Tibial nerve (tissue), 4 donors: ENCODE results near the gene YIPF6. TPM values are rescaled to one million over a fixed set of nuclear protein-coding genes. Genes with fewer than 3 reads are reported as not detected.

ENCODE experiments used
- DNase-seq, 2 donors: peaks; one replicate each; pipeline ENCODE4 v3.0.0-alpha.2; 2019; ENCODE audit warnings: low spot score in 2 of 2
- H3K27ac ChIP-seq, 4 donors: fragments of 200-600 bp; sonication (generic) in 3 of 4; one replicate each; pipeline ENCODE4 v1.5.1; 2017 to 2019; ENCODE audit warnings: mild to moderate bottlenecking in 1 of 4
- H3K27me3 ChIP-seq, 2 donors: fragments of 200-600 bp; sonication (generic) in 1 of 2; one replicate each; pipeline versions ENCODE4 v1.5.1 to v1.6.0; 2017 to 2019
- H3K36me3 ChIP-seq, 3 donors: fragments of 200-600 bp; sonication (generic); one replicate each; pipeline ENCODE4 v1.5.1; 2018 to 2019
- H3K4me1 ChIP-seq, 4 donors: fragments of 200-600 bp; sonication (generic) in 3 of 4; one replicate each; pipeline ENCODE4 v1.5.1; 2017 to 2019
- H3K4me3 ChIP-seq, 4 donors: fragments of 200-600 bp; sonication (generic) in 3 of 4; one replicate each; pipeline ENCODE4 v1.5.1; 2017 to 2019; ENCODE audit warnings: mild to moderate bottlenecking in 1 of 4, moderate library complexity in 1 of 4
- H3K9me3 ChIP-seq, 4 donors: fragments of 200-600 bp; sonication (generic) in 3 of 4; one replicate each; pipeline ENCODE4 v1.5.1; 2017 to 2019
- CTCF ChIP-seq, 5 experiments: fragments of 200-600 bp in 3 of 5; fragments of 450-650 bp in 2 of 5; sonication (generic) in 3 of 5; IDR thresholded peaks; one replicate each; pipeline ENCODE4 v1.5.1; 2016 to 2019; ENCODE audit warnings: antibody characterized with exemption in 5 of 5, mild to moderate bottlenecking in 3 of 5, moderate library complexity in 2 of 5
- EP300 ChIP-seq, 2 donors: sonication (generic); formaldehyde crosslinking; IDR thresholded peaks; one replicate each; pipeline ENCODE4 v1.6.1; 2017; ENCODE audit warnings: antibody characterized with exemption in 2 of 2, mild to moderate bottlenecking in 1 of 2
- POLR2A ChIP-seq, 2 donors: fragments of 450-650 bp; IDR thresholded peaks; one replicate each; pipeline ENCODE4 v1.6.1; 2017; ENCODE audit warnings: antibody characterized with exemption in 2 of 2, mild to moderate bottlenecking in 2 of 2, moderate library complexity in 2 of 2
- WGBS, 2 donors: methylation state at CpG; one replicate each; pipeline ENCODE4 v1.1.5; 2018; 5-methylcytosine and 5-hydroxymethylcytosine counted together
- total RNA-seq, 4 donors: library from RNA; depleted of rRNA; stranded (reverse); fragments of >200 nt; gene quantifications; one replicate each; pipeline ENCODE4 v1.1.0, GENCODE V29; 2016

The YIPF6 gene
- total RNA-seq, 4 donors from 2014 or later = 22.5 to 25.5 (median 24.3) TPM

DNA sequence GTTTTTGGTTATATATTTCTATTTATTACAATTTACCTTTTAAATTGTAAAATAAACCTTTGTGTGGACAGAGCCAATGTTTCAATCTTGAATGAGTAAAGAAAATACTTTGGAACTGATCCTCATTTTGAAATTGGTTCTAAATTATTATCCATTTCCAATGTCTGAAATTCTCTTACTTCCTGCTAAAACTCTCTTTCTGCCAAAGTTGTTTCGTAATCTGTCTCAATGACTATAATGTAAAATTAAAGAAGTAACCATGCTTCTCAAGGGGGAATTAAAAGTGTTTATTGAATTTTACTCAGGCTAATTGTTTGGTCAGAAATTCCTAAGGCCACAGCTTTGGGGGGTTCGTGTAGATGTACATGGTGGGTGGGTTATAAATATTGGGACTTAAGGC is 34.8 kb downstream of the YIPF6 start:
- Histone ChIP-seq H3K36me3 (peaks cover 0 to 28% (median 0%) of the 10 kb centered on the region in 3 donors), H3K4me3 (no peak overlapping the region), H3K27ac (no peak overlapping the region), H3K4me1 (no peaks in the 10 kb centered on the region), H3K9me3 (no peaks in the 10 kb centered on the region), H3K27me3 (peaks cover 0 to 3% of the 10 kb centered on the region in 2 donors)
- TF ChIP-seq POLR2A (IDR thresholded peaks at IDR 0.05) (no peak), CTCF (IDR thresholded peaks at IDR 0.05) (no peak), EP300 (IDR thresholded peaks at IDR 0.05) (no peak)
- 63 to 72% methylated on average over 2 of the region's 2 CpGs for WGBS, 2 donors
- DNase-seq = no peak

DNA sequence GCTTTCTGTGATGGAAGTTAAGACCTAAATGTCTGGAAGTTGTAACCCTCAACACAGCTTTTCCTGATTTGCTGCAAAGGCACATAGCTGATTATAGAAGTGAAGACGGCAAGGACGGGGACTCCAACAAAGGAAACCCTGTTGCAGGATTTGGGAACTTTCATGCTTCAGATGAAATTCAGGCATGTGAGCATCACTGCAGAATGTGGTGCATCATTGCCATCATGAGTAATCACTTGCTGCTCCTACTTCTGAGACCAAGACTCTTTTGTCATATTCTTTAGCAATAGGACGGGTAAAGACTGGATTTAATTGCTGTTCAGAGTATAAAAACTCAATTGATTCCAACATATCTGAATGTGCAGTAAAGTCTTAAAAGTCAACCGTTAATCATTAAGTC is 35.8 kb downstream of the YIPF6 start:
- H3K27me3 ChIP-seq = peaks cover 0 to 3% of the 10 kb centered on the region in 2 donors
- no peak for DNase-seq
- TF ChIP-seq EP300 (IDR thresholded peaks at IDR 0.05) = no peak
- TF ChIP-seq CTCF (IDR thresholded peaks at IDR 0.05) = no peak
- no peak for TF ChIP-seq POLR2A (IDR thresholded peaks at IDR 0.05)
- H3K36me3 ChIP-seq = peaks cover 0 to 19% (median 0%) of the 10 kb centered on the region in 3 donors
- H3K4me3 ChIP-seq = no peak overlapping the region
- no peak overlapping the region for H3K27ac ChIP-seq
- H3K9me3 ChIP-seq = no peaks in the 10 kb centered on the region
- H3K4me1 ChIP-seq = no peaks in the 10 kb centered on the region
- 58 to 62% methylated on average over 4 of the region's 4 CpGs for WGBS, 2 donors

- WGBS, 2 donors = 88 to 89% methylated on average over 1 of the region's 1 CpG
- no peak for DNase-seq
- Histone ChIP-seq H3K9me3 (no peaks in the 10 kb centered on the region), H3K27me3 (peaks cover 0 to 3% of the 10 kb centered on the region in 2 donors), H3K36me3 (peaks cover 0 to 6% (median 0%) of the 10 kb centered on the region in 3 donors), H3K4me3 (no peak overlapping the region), H3K4me1 (no peaks in the 10 kb centered on the region), H3K27ac (no peak overlapping the region)
- TF ChIP-seq EP300 (IDR thresholded peaks at IDR 0.05) (no peak), CTCF (IDR thresholded peaks at IDR 0.05) (no peak), POLR2A (IDR thresholded peaks at IDR 0.05) (no peak)
These were observed 37.6 kb downstream of the YIPF6 start for GRCh38 chrX:68536429-68536828.

- TF ChIP-seq EP300 (IDR thresholded peaks at IDR 0.05) = no peak
- no peak for TF ChIP-seq POLR2A (IDR thresholded peaks at IDR 0.05)
- TF ChIP-seq CTCF (IDR thresholded peaks at IDR 0.05) = no peak
- H3K9me3 ChIP-seq = no peaks in the 10 kb centered on the region
- H3K4me1 ChIP-seq = no peaks in the 10 kb centered on the region
- WGBS, 2 donors = 26 to 51% methylated on average over 2 of the region's 2 CpGs
- peaks cover 0 to 4% (median 0%) of the 10 kb centered on the region in 3 donors for H3K36me3 ChIP-seq
- H3K27me3 ChIP-seq = peaks cover 0 to 3% of the 10 kb centered on the region in 2 donors
- no peak overlapping the region for H3K27ac ChIP-seq
- no peak for DNase-seq
- H3K4me3 ChIP-seq = no peak overlapping the region
These were observed 38.0 kb downstream of the YIPF6 start for GRCh38 chrX:68536884-68537283.

- TF ChIP-seq POLR2A (IDR thresholded peaks at IDR 0.05) (no peak), EP300 (IDR thresholded peaks at IDR 0.05) (no peak), CTCF (IDR thresholded peaks at IDR 0.05) (no peak)
These were observed 51.3 kb downstream of the YIPF6 start for GRCh38 chrX:68550193-68550592.

More at GRCh38 chrX:68550193-68550592, 51.3 kb downstream of the YIPF6 start:
- Histone ChIP-seq H3K27ac (no peak overlapping the region), H3K4me1 (no peaks in the 10 kb centered on the region), H3K27me3 (no peaks in the 10 kb centered on the region), H3K9me3 (no peaks in the 10 kb centered on the region), H3K4me3 (no peak overlapping the region), H3K36me3 (no peaks in the 10 kb centered on the region)
- DNase-seq = no peak
- 83 to 88% methylated on average over 3 of the region's 3 CpGs for WGBS, 2 donors
